Measurements from ENCODE around the gene RAB10. TPM values are rescaled to one million over a fixed set of nuclear protein-coding genes. Genes with fewer than 3 reads are reported as not detected.

Gene RAB10
- total and polyA plus RNA-seq, 7 donors, result 57.1 to 116 (median 92.0) TPM

DNA sequence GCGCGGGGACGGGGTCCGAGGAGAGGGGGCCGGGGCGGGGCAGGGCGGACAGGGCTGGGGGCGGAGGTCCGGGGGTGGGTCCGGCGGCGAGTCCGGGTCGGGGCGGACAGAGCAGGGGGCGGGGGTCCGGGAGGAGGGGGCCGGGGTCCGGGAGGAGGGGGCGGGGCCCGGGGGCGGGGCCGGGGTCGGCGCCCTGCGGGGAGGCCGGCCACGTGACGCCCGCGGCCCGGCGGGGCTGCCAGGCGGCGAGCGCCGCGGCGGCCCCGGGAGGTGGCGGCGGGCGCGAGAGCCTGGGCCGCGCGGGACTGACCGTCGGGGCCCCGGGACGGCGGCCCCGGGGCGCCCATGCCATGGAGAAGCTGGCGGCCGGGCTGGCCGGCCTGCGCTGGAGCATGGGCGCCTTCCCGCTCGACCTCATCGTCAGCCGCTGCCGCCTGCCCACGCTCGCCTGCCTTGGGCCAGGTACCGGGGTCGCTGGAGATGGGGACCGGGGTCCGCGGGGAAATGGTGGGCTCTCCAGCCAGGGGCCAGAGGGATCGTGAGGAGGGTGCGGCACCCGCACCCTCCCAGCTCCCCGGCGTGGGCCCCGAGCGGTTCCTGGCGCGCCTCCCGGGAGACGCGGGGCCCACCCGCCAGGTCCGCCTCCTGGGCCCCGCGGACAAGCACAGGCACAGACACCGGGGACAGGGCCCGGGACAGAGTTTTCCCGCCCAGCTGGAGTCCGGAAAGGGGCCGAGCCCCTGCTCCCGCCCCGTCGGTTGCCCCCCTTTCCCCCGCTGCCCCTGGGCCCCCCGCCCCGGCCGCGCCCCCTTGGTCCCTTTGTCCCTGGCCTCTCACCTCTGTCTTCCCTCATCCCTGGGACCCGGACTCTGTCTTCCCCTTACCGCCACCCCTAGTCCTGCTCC lies 139.2 kb downstream of the RAB10 start, which contains the start of gene GAREM2:
Gene GAREM2, plus strand, starts transcription at position 218 of the 905 bp plus-strand sequence. Its CDS starts 133 bp downstream, at position 351.
- TF ChIP-seq, protein P1, sequence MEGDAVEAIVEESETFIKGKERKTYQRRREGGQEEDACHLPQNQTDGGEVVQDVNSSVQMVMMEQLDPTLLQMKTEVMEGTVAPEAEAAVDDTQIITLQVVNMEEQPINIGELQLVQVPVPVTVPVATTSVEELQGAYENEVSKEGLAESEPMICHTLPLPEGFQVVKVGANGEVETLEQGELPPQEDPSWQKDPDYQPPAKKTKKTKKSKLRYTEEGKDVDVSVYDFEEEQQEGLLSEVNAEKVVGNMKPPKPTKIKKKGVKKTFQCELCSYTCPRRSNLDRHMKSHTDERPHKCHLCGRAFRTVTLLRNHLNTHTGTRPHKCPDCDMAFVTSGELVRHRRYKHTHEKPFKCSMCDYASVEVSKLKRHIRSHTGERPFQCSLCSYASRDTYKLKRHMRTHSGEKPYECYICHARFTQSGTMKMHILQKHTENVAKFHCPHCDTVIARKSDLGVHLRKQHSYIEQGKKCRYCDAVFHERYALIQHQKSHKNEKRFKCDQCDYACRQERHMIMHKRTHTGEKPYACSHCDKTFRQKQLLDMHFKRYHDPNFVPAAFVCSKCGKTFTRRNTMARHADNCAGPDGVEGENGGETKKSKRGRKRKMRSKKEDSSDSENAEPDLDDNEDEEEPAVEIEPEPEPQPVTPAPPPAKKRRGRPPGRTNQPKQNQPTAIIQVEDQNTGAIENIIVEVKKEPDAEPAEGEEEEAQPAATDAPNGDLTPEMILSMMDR (IDR thresholded peaks at IDR 0.05), result no peak
- TF ChIP-seq POLR2AphosphoS5 (IDR thresholded peaks at IDR 0.05) (no peak), EP300 (IDR thresholded peaks at IDR 0.05) (no peak), POLR2A (IDR thresholded peaks at IDR 0.05) (no peak)
- DNase-seq, result peak; percentile 61
- intact Hi-C loops (cut with DNase I), result no loop called here
- Histone ChIP-seq H3K9me3 (no peaks in the 10 kb centered on the region), H3K36me3 (no peaks in the 10 kb centered on the region), H3K4me1 (peaks cover 0 to 19% (median 14%) of the 10 kb centered on the region in 4 donors), H3K27ac (no peak within 1 kb of the TSS), H3K4me3 (peak within 1 kb of the TSS; percentile 16 to 52 (median 41)), H3K27me3 (peaks cover 20 to 45% (median 41%) of the 10 kb centered on the region in 3 donors)
- WGBS, 2 donors, result 1 to 2% methylated on average over 101 to 102 of the region's 102 CpGs

DNA sequence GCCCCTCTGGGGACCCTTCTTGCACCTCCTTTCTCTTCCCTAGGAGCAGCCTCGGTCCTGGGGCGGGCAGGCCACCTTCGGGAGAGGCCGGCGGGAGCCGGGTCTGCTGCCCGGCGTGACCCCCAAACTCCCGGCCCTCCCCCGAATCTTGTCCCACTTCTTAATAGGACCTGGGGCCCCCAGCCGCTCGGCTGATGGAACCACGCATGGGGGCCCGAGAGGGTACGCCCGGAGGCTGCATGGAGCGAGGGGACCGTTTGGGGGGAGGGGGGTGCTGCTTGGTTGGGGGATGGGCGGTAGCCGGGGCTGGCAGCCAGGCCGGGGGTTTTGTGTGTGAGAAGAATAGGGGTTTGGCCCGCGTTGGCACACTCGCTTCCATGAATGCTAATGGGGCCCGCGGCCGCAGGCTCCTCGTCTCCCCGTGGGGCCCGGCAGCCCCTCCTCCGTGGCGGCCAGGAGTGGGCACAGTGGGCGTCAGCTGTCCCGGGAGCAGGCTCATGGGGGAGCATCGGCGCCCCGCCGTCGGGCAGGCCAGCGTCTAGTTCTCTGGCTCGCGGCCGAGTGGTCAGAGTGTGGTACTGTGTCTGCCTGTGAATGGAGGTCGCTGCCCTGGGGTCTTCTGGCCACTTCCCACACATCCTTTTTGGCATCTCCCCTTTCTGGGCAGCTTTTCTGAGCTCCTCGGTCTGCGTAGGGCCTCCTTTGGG lies 140.0 kb downstream of the RAB10 start:
- peak; percentile 57 for DNase-seq
- H3K36me3 ChIP-seq, result no peaks in the 10 kb centered on the region
- peaks cover 20 to 45% (median 41%) of the 10 kb centered on the region in 3 donors for H3K27me3 ChIP-seq
- no peak for TF ChIP-seq POLR2A (IDR thresholded peaks at IDR 0.05)
- no peak for TF ChIP-seq POLR2AphosphoS5 (IDR thresholded peaks at IDR 0.05)
- no peak for TF ChIP-seq EP300 (IDR thresholded peaks at IDR 0.05)
- TF ChIP-seq, protein P1 (IDR thresholded peaks at IDR 0.05), result no peak
- intact Hi-C loops (cut with DNase I), result no loop called here
- H3K4me3 ChIP-seq, result peak overlapping the region in 3 of 4 donors; percentile 32 to 52 (median 50)
- no peaks in the 10 kb centered on the region for H3K9me3 ChIP-seq
- WGBS, 2 donors, result 28 to 40% methylated on average over 46 of the region's 46 CpGs
- H3K4me1 ChIP-seq, result peaks cover 0 to 24% (median 18%) of the 10 kb centered on the region in 4 donors
- no peak overlapping the region for H3K27ac ChIP-seq

DNA sequence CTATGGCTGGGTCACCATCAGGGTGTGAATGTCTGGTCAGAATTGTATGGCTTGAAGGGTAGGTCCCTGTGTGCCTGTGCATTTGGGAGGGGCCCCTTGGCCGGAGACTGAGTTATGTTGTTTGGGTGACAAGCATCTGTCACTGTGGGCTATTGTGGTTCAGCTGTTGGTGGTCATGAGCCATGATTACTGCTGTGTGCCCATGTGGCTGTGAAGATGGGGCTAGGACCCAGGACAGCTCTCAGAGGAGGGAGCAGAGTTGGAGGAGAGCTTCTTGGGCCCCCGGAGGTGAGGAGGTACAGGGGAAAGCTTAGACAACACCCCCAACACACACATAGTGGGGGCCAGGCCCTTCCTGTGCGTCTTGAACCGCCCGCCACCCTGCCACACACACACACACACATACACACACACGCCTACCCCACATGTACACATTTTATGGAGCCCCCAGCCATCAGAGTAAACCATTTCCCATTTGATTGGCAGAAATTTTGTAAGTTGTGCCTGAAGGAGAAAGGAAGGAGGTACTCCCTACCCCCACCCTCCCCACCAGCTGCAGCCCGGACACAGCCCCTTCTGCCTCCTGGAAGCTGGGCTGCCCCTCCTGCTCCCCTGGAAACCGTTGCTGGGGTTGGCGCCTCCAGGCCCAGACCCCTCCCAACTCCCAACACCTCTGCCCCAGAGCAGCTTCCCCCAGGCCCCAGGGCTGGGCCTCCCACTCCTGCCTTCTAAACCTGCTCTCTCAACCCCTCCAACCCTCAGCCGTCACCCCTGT lies 141.0 kb downstream of the RAB10 start:
- Histone ChIP-seq H3K36me3 (no peaks in the 10 kb centered on the region), H3K9me3 (no peaks in the 10 kb centered on the region), H3K27me3 (peaks cover 20 to 45% (median 41%) of the 10 kb centered on the region in 3 donors), H3K4me3 (no peak overlapping the region), H3K27ac (no peak overlapping the region), H3K4me1 (peaks cover 0 to 31% (median 24%) of the 10 kb centered on the region in 4 donors)
- peak; percentile 43 for DNase-seq
- TF ChIP-seq EP300 (IDR thresholded peaks at IDR 0.05) (no peak), POLR2AphosphoS5 (IDR thresholded peaks at IDR 0.05) (no peak), POLR2A (IDR thresholded peaks at IDR 0.05) (no peak)
- TF ChIP-seq, protein P1 (IDR thresholded peaks at IDR 0.05), result no peak
- intact Hi-C loops (cut with DNase I), result no loop called here
- WGBS, 2 donors, result 71 to 73% methylated on average over 10 of the region's 10 CpGs

DNA sequence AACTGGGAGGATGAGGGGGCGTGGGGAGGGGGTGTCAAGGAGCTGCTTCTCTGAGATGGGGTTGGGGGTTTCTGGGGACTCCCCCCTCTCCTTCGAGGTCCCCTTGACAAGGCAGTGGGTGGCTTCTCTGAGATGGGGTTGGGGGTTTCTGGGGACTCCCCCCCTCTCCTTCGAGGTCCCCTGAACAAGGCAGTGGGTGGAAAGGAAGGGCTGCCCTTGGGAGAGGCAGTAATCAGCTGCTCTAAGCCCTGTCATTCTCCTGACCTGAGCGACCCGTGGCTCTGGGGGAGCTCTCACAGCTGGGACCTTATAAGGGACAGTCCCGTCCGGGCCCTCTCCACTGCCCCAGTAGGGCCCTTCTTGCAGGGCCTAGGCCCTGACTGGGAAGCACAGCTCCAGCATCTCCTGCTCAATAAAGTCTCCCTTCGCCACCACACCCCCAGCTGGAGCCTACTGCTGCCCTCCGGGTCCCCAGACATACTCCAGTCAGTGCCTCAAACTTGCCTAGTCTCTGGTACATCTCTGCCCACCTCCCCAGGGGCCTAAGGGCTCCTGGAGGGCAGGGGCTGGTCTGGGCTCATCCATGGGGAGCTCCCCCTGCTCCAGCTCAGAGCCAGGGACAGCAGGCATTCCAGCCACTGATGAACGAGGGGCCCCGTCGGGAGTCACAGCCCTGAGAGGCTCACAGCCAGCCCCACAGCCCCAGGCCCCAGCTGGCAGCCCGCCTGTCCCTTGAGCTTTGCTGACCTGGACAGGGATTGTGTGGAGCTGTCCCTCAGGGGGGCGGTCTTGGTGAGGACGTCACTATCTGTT lies 141.8 kb downstream of the RAB10 start:
- WGBS, 2 donors, result 73 to 74% methylated on average over 15 of the region's 15 CpGs
- H3K27me3 ChIP-seq, result peaks cover 20 to 45% (median 41%) of the 10 kb centered on the region in 3 donors
- DNase-seq, result no peak
- H3K4me3 ChIP-seq, result no peak overlapping the region
- intact Hi-C loops (cut with DNase I), result no loop called here
- no peak overlapping the region for H3K27ac ChIP-seq
- no peaks in the 10 kb centered on the region for H3K9me3 ChIP-seq
- no peaks in the 10 kb centered on the region for H3K36me3 ChIP-seq
- peaks cover 0 to 31% (median 24%) of the 10 kb centered on the region in 4 donors for H3K4me1 ChIP-seq
- no peak for TF ChIP-seq POLR2A (IDR thresholded peaks at IDR 0.05)
- TF ChIP-seq, protein P1 (IDR thresholded peaks at IDR 0.05), result no peak
- no peak for TF ChIP-seq EP300 (IDR thresholded peaks at IDR 0.05)
- TF ChIP-seq POLR2AphosphoS5 (IDR thresholded peaks at IDR 0.05), result no peak
